Nucleus accumbens (tissue), 56 donors: Measurements from ENCODE around the gene INTS1.
A peak's percentile ranks its signal among the peaks of the same experiment; 100 is the strongest.
"Not testable (repeated sequence)": the region's sequence is repeated elsewhere in the genome, so short reads cannot be mapped to it uniquely, and the experiment has no call there.

Experiments used
- DNase-seq, 56 donors: peaks; one replicate each; lab custom pipeline; 2025; lab: John Stamatoyannopoulos, UW

The INTS1 gene

DNA sequence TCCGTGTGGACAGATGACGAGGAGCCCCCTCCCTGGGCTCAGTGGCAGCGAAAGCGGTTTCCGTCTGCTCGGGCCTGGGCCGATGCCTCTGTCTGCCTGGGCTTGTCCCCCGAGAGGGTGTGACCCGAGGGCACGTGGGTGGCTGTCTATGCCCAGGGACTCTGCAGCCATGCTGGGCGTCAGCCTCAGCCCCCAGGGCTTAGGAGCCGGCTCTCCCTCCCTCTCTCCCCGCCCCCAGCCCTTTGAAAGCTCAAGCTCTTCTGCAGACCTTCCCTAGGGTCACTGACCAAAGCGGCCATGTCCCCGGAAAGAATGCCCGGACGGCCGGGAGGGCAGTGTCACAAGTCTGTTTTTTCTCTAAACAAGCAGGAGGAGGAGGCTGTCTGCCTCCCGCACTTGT is 52.0 kb downstream of the INTS1 start:
- DNase-seq = peak in 3 of 56 donors; percentile 14 to 34 (median 27)

DNA sequence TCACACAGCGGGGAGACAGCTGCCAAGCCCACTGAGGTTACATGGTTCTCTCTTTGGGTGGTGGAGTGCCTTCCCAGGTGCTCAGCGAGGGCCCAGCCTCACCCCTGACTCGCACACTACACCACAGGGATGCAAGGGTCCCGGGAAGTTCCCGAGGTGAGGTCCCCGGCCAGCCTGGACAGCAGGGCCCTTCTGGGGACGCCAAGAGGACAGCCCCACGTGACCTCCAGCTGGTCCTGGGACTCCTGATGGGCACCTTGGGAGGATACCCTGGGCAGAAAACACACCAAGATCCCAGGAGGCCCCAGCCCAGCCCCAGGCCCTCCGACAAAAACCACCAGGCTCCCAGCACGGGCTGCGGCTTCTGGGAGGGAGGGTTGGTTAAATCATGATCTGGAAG is 53.2 kb downstream of the INTS1 start:
- DNase-seq = no peak

DNA sequence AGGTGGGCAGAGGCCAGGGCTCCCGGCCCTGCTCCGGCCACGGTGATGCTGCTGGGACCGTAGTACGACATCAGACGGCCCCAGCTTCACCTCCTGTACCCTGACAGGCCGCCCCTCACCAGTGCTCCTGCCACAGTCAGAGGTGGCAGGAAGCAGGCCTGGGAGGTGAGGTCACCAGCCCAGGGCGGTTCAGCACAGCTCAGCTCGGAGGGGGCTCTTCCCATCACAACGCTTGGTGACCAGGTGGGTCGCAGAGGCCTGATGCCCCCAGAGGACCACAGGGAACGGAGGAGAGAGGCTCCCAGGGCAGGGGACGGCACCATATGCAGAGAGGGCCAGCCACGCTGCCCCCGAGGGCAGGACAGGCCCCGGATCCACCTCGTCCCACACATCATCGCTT is 53.8 kb downstream of the INTS1 start:
- DNase-seq = no peak

DNA sequence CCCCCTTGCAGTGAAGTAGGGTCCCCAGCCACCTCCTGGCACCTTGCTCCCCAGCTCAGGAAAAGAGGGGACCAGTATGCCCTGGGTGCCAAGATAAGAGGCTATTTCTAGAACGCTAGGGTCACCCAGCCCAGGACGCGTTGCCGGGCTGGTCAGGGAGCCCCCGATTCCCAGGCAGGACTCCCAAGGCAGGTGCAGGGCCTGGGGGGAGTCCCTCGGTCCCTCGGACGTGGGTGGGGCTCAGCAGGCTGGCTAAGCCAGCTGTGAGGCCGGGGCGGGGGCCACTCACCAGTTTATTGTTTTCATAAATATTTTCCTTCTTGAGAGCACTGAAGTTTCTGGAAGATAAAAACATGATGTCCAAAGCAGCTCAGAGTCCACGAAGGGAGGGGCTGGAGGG is 54.2 kb downstream of the INTS1 start:
- no peak for DNase-seq

DNA sequence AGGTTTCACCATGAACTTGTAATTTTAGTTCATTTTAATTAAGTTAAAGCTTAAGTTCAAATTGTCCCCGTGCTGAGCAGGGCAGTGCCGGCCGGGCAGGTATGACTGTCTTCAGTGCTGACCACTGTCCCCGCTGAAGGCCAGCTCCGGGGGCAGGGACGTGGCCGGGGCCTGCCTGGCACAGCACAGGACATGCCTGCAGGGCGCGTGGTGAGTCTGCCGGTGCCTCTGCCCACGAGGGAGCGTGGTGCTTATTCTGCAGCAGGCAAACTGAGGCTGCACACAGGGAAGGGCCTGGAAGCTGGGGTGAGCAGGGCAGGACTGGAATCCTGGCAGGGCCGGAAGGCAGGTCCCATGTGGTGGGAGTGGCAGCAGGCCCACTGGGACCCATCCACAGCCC is 54.7 kb downstream of the INTS1 start:
- no peak for DNase-seq

DNA sequence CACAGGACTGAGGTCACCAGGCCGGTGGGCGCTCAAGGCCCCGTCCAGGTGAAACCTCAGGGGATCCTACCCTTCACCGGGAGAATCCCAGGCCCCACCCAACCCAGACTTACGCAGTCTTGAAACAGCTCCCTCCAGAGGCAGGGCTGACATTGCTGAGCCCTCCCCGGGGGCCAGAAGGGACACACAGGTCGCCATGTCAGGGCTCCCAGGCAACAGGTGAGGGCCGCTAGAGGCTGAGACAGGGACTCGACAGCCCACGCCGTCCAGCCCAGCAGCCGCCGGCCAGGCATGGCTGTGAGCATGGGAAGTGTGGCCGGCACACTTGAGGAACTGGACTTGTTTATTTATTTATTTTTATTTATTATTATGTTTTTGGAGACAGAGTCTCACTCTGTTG is 55.2 kb downstream of the INTS1 start:
- no peak for DNase-seq

DNA sequence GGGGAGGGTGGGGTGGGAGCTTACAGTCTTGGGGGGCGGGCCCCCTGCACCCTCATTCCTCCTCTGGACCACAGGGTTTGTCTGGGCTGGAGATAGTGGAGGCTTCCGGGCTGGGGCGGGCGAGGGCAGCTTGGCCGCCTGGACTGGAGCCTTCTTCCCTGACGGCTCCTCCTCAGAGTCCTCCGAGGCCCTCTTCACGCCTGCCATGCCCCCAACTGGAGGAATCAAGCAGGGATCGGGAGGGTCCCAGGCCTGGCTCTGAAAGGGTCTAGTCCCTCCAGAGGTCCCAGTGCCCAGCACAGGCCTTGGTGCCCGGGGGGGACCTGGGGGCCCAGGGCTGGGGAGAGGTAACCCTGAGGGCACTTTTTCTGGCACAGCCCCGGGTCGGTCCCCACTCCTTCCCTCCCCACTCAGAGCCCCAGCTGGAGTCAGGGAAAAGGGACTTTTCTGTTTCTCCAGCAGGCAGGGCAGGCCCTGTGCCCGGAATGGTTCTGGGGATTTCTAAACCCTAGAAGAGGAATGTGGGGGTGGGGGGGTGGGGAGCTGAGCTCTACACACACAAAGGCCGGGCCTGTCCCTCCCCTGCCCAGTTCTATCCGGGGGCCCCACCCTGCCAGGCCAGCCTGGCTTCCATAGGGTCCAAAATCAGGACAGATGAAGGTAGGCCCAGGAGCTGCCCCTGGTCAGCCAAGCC is 56.5 kb downstream of the INTS1 start:
- DNase-seq = peak in 46 of 56 donors; percentile 7 to 84 (median 40)

DNA sequence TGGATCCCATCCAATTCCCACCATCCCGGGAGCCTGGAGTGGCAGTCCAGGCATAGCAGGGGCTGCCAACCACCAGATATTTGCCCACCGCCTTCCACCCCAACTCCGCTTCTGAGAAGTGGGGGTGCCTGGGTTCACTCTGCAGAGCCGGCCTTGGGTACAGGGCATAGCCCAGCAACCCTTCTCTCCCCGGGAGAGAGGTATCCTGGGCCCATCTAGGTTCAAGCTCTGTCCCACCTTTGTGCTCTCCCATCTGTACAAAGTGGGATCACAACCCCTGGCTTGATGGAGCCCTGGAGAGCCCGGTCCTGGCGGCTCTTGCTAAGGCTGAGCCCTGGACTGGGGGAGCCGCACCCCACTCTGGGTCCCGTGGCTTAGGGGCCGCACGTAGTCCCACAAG is 57.1 kb downstream of the INTS1 start:
- DNase-seq = no peak

DNA sequence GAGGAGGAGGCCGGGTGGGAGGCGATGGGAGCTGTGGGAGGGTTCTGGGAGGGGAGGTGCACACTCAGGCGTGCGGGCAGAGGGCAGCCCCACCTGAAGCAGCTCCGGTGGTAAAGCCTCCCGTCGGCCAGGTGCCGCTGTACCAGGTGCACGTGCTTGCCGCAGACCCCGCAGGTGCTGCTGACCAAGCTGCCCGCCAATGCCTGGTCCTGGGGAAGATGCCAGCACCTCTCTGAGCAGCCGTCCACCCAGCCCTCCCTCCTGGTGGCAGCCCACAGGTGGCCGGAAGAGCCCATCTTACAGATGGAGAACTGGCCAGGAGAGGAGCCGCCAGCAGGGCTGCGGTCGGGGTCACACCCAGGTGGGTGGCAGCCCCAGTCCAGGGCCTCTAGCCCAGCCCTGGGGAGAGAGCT is 57.6 kb downstream of the INTS1 start:
- DNase-seq = no peak

DNA sequence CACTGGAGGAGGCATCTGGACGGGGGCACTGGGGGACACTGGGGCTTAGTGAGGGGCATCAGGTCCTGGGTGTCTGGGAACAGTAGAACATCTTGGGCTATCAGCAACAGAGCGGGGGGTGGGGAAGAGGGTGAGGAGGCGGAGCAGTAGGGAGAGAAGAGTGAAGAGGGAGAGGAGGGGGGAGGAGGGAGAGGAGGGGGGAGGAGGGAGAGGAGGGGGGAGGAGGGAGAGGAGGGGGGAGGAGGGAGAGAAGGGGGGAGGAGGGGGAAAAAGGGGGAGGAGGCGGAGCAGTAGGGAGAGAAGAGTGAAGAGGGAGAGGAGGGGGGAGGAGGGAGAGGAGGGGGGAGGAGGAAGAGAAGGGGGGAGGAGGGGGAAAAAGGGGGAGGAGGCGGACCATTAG is 58.2 kb downstream of the INTS1 start:
- DNase-seq = peak in 44 of 56 donors; percentile 5 to 94 (median 59)

DNA sequence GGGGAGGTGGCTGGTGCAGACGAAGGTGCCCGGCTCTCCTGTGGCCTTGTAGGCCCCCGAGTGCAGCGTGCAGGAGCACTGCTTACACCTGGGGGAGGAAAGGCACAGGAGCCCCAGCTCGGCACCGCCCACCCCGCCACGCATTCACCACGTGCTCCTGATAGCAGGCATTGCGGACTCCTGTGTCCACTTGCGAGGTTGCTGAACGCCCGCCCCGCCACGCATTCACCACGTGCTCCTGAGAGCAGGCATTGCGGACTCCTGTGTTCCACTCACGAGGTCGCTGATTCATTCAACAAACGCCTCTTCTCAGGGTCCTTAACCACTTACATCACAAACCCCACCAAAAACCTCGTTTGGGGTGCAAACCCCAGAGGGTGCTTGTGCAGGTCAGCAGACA is 58.8 kb downstream of the INTS1 start:
- no peak for DNase-seq

DNA sequence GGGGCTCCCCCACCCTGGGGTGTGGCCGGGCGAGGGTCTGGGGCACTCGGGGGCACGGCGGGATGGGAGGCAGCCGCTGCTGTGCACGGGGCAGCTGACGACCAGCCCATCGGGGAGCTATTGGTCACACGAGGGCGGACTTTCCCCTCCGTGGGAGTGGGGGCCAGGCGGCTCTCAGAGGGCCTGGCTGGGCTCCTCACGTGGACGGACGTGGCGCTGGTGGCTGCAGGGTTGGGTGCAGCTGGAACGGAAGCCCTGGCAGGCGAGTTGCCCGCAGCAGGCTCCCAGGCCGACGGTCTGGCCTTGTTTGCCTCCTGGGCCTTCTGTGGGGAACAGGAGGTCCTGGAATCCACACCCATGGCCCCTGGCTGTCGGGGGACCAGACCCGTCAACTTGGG is 59.3 kb downstream of the INTS1 start:
- DNase-seq = no peak

DNA sequence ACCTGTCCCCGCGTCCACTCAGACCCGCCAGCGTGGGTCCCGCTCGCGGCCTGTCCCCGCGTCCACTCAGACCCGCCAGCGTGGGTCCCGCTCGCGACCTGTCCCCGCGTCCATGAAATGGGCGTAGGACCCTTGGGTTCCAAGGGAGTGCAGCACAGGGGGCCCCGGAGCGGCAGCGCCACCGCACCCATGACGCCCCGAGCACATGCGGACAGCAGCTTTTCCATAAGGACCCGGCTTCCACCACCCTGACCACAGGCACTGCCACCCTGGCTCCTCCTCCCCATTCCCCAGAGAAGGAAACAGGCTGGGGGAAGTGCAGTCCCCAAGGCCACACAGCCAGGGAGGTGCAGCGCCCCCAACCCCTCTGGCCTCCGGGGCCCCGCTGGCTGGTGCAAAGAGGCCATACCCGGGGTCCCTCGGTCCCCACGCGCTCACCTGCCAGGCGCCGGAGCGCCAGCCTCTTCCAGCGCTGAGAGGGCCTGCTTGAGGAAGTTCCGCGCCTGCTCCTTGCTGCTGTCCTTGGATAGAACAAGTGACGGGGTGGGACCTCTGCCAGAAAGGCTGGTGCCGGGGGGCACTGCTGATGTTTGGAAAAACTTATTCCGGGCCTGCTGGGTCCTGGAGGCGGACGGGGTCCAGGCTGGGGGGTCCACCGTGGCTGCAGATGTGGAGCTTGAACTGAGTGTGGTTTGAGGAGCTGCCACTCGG is 59.8 kb downstream of the INTS1 start:
- no peak for DNase-seq

DNA sequence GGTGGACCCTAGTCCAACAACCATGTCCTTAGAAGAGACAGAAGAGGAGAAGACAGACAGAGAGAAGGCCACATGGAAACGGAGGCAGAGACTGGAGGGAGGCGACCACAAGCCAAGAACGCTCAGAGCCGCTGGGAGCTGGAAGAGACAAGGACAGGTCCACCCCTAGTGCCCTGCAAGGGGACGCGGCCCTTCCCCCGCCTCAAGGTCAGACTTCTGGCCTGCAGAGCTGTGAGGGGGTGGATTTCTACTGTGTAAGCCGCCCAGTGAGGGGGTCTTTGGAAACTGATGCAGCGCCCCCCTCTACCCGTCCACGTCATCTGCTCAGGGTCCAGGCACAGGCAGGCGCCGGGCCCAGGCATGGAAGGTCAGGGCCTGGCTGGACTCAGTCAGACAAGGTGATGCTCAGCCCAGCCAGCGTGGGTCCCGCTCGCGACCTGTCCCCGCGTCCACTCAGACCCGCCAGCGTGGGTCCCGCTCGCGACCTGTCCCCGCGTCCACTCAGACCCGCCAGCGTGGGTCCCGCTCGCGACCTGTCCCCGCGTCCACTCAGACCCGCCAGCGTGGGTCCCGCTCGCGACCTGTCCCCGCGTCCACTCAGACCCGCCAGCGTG is 60.5 kb downstream of the INTS1 start:
- not testable (repeated sequence) for DNase-seq

DNA sequence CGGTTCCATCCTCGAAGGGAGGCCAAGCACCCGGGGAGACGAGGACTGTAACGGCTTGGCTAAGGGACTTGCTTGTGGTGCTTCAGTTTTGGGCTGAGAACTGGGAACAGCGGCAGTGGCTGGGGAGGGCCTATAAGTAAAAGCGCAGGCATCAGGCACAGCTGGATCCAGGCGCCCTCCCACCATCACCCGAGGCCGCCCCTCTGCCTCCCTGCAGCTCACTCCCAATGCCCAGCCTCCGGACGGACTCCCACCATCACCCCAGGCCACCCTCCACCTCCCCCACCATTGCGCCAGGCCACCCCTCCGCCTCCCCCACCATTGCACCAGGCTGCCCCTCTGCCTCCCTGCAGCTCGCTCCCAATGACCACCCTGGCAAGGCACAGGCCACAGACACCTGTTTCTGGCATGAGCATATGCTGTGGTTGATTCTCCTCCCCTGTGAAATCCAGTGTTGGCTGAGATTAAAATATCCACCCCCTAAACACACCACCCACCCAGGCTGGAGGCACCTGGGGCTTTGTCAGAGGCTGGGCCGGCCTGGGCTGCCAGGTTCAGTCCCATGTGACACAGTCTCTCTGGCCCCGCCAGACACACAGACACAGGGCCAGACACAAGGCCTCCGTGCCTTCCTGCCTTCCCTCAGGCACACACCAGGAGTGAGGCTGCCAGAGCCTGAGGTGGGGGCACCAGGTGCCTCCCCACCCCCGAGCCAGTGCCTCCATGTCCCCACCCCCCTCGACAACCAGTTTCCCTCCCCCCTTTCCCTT is 61.6 kb downstream of the INTS1 start:
- no peak for DNase-seq

DNA sequence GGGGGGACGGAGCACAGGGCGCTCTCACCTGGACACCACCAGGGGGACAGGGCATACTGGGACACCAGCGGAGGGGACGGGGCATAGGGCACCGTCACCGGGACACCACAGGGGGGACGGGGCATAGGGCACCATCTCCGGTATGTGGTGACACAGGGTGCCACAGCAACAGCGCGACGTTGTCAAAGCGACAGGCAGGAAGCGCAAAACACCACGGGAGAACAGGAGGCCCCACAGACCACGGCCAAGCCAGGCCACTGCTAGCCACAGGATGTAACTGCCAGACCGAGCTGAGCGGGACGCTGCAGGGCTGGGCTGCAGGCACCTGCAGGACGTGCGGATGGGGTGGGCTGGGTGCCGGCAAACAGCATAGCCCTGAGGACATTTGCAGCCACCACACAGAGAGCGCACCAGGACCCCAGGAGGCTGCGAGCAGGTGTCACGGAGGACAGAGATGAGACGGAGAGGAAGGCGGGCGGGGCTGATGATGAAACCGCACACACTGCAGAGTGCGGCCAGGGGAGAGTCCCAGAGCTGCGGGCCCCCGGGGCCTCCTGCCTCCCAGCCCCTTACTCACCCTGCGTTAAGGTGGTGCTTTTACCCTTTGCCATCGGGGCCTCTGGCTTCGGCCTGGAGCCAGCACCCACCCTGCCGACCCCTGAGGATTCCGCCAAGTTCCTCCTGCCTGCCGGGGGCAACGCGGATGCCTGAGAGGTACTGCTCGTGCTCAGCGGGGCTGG is 62.4 kb downstream of the INTS1 start:
- no peak for DNase-seq

DNA sequence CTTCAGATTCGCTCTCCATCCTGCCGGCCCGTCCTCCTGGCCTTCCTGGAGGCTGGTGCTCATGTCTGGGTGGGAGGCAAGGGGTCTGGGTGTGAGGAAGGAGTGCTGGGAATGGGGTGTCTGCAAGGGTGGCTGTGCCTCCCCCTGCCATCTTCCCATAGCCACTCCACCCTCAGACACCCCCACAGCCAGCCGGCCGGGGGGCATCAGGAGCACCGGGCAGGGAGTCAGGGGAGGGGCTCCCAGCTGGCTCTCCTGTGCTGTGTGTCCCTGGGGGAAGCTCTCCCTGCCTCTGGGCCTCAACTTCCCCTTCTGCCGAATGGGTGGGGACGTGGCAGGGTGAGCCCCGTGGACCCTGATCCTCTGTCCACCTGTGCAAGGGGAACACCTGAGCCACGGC is 63.6 kb downstream of the INTS1 start:
- no peak for DNase-seq

DNA sequence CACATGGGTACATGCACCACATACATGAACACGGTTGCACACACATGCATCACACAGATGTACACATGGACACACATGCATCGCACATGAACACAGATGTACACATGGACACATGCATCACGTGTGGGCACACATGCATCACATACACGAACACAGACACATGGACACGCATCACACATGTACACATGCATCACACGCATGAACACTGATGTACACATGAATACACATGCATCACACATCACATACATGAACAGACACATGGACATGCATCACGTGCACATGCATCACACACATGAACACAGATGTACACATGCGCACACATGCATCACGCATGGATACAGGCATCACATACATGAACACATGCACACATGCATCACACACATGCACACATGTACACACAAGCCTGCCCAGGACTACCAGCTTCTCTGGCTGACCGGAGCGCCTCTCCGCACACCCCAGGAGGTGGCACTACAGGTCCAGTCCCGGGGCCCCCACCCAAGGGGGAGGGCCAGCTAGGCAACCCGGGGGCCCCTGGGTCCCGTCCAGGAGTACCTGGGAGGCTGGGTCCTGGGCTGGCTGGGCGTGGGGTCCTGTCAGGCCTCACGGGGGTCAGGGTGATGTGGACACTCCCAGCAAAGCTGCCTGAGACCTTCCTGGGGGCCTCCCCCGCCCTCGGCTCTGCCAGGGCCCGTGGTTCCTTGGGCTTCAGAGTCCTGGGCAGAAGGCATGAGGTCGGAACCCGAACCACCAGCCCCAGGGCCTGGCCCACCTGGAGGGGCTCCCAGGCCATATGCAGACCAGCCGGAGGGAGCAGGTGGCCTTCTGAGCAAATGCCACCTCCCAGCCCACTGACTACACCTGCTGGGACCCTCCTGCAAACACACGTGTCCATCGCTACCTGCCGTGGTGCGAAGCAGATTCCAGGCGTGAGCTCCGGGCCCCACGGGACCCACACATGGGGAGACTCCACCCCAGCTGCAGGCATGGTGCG is 64.5 kb downstream of the INTS1 start:
- no peak for DNase-seq

DNA sequence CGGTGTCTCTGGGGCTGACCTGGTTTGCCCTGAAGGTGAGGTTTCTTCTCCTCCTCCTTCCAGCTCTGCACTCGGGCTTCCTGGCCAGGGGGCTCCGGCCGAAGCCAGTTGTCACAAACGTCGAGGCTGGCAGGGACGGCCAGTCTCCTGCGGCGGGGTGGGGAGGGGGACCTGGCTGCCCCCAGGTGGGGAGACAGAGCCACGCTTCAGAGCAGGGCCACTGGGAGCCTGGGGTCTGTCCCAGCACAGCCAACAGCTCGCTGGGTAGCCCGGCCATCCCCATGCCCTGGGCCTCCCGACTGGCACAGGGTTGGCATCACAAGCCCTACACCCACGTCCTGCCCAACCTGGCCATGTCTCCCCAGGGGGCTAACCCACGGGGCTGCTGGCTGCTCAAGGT is 65.4 kb downstream of the INTS1 start:
- no peak for DNase-seq
